ENCODE measurements around the gene ROBO1.

- TF ChIP-seq EZH2 (IDR thresholded peaks at IDR 0.05; ENCODE audit: insufficient read depth, poor library complexity, severe bottlenecking) = no peak
- no peak for TF ChIP-seq EZH2phosphoT487 (IDR thresholded peaks at IDR 0.05; ENCODE audit: insufficient read depth, low read depth)
These were observed 936.3 kb downstream of the ROBO1 start for GRCh38 chr3:78831446-78831972.
